ENCODE results near the gene TMEM150B. TPM values are rescaled to one million over a fixed set of nuclear protein-coding genes. Genes with fewer than 3 reads are reported as not detected.

TMEM150B gene
- total RNA-seq, 2 donors from 2014 or later = 0.73 to 0.95 TPM

GRCh38 chr19:55347442-55348009 is 22.4 kb upstream of the TMEM150B start:
- no peak for TF ChIP-seq CTCF (conservative IDR thresholded peaks at IDR 0.05)
- Histone ChIP-seq H3K9me3 (ENCODE audit: control insufficient read depth, low read length) (no peaks in the 10 kb centered on the region), H3K27me3 (ENCODE audit: control insufficient read depth, insufficient read depth, low read length, poor library complexity, severe bottlenecking) (peaks cover 16% of the 10 kb centered on the region), H3K36me3 (ENCODE audit: control insufficient read depth, insufficient read depth, low read length) (peaks cover 38% of the 10 kb centered on the region), H3K9ac (ENCODE audit: extremely low read depth, low read length, poor library complexity, severe bottlenecking) (no peak overlapping the region), H3K4me1 (ENCODE audit: control insufficient read depth, insufficient read depth, low read length) (peaks cover 9% of the 10 kb centered on the region), H3K27ac (ENCODE audit: low read depth, low read length) (no peak overlapping the region), H3K4me3 (ENCODE audit: low read length) (no peak overlapping the region)
- Mint-ChIP-seq H3K4me3 (no peak overlapping the region), H3K4me1 (peaks cover 10% of the 10 kb centered on the region), H3K36me3 (ENCODE audit: low read depth) (peaks cover 38% of the 10 kb centered on the region), H3K27me3 (ENCODE audit: insufficient read depth) (peaks cover 23% of the 10 kb centered on the region), H3K27ac (no peak overlapping the region), H3K9me3 (no peaks in the 10 kb centered on the region)
- whole genome bisulfite sequencing, 2 experiments (ENCODE audit: insufficient coverage in 1 of 2, insufficient read length in 1 of 2) = 86 to 92% methylated on average over 2 to 8 of the region's 10 CpGs
- DNase-seq = peak; percentile 41

DNA sequence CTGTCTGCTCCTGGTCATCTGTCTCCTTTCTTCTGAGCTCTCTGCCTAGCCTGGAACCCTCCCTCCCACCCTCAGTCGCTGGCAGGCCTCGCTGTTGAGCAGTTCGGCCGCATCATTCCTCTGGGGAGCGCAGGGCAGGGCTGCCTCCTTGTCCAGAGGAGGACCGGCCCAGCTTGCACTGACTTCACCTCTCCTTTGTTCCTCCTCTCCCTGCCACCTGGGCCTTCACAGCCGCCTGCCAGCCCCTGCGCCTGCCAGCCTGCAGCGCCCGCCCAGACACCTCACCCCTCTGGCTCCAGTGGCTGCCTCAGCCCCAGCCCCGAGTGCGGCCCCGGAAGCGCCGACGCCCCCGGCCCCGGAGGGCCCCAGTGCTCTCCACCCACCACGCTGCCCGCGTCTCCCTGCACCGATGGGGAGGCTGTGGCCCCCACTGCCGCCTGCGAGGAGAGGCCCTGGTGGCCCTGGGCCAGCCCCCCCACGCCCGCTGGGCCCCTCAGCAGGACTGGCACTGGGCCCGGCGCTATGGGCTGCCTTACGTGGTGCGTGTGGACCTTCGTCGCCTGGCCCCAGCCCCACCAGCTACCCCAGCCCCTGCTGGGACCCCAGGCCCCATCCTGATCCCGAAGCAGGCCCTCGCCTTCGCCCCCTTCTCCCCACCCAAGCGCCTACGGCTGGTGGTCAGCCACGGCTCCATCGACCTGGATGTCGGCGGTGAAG is 21.7 kb upstream of the TMEM150B start:
- WGBS, 2 experiments (ENCODE audit: insufficient coverage in 1 of 2, insufficient read length in 1 of 2) = 94 to 96% methylated on average over 9 to 41 of the region's 41 CpGs

More for the DNA sequence above, 21.7 kb upstream of the TMEM150B start:
- no peak overlapping the region for H3K4me3 ChIP-seq (ENCODE audit: low read length)
- peak; percentile 48 for DNase-seq
- TF ChIP-seq CTCF (conservative IDR thresholded peaks at IDR 0.05) = no peak
- H3K36me3 ChIP-seq (ENCODE audit: control insufficient read depth, insufficient read depth, low read length) = peaks cover 45% of the 10 kb centered on the region
- Mint-ChIP-seq H3K27me3 (ENCODE audit: insufficient read depth) (peaks cover 16% of the 10 kb centered on the region), H3K27ac (no peak overlapping the region), H3K4me3 (no peak overlapping the region), H3K4me1 (peaks cover 10% of the 10 kb centered on the region), H3K36me3 (ENCODE audit: low read depth) (peaks cover 41% of the 10 kb centered on the region), H3K9me3 (no peaks in the 10 kb centered on the region)
- H3K27ac ChIP-seq (ENCODE audit: low read depth, low read length) = no peak overlapping the region
- H3K9me3 ChIP-seq (ENCODE audit: control insufficient read depth, low read length) = no peaks in the 10 kb centered on the region
- peaks cover 9% of the 10 kb centered on the region for H3K4me1 ChIP-seq (ENCODE audit: control insufficient read depth, insufficient read depth, low read length)
- H3K27me3 ChIP-seq (ENCODE audit: control insufficient read depth, insufficient read depth, low read length, poor library complexity, severe bottlenecking) = peaks cover 9% of the 10 kb centered on the region
- H3K9ac ChIP-seq (ENCODE audit: extremely low read depth, low read length, poor library complexity, severe bottlenecking) = no peak overlapping the region
